NCI-H748 treated with DMSO at 0.1 percent for 48 hours (cell line): ENCODE measurements around the gene NPLOC4.

Source experiments
- DNase-seq: peaks from one replicate; lab custom pipeline; 2025; lab: John Stamatoyannopoulos, UW

The NPLOC4 gene

DNA sequence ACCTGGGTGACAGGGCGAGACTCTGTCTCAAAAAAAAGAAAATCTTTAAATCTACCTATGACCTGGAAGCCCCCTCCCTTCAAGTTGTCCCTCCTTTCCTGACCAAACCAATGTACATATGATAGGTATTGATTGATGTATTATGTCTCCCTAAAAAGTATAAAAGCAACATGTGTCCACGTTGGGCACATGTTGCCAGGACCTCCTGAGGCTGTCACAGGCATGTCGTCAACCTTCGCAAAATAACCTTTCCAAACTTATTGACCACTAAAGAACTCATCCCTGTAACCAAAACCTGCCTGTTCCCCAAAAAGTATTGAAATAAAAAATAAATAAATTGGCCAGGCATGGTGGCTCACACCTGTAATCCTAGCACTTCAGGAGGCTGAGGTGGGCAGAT lies 25.1 kb upstream of the NPLOC4 start:
- DNase-seq = no peak

GRCh38 chr17:81660441-81660840 lies 23.5 kb upstream of the NPLOC4 start:
- DNase-seq = no peak

- no peak for DNase-seq
Observed at GRCh38 chr17:81659038-81659437, 22.1 kb upstream of the NPLOC4 start.

DNA sequence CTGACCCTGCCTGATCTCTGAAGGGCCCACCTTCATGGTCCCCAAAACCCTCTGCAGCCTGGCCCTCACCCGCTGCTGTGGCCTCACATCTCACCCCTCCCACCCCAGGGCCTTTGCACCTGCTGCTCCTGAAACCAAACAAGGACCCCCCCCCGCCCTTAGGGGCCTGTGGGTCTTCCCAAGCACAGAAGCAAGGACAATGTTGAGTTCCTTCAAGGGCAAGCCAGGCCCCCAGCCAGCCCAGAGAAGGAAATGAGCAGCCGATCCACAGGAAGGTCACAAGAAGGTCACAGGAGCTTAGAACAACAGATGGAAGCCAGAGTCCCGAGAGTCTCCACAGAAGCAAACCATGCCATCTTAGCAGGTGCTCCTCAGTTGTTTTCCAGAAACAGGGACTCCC lies 19.9 kb upstream of the NPLOC4 start:
- DNase-seq = no peak

GRCh38 chr17:81656118-81656743 lies 19.3 kb upstream of the NPLOC4 start, which contains the start of gene PDE6G:
PDE6G (minus strand) TSS chr17:81656542; CDS start chr17:81653305, 3,237 bp downstream.
- DNase-seq = no peak

DNA sequence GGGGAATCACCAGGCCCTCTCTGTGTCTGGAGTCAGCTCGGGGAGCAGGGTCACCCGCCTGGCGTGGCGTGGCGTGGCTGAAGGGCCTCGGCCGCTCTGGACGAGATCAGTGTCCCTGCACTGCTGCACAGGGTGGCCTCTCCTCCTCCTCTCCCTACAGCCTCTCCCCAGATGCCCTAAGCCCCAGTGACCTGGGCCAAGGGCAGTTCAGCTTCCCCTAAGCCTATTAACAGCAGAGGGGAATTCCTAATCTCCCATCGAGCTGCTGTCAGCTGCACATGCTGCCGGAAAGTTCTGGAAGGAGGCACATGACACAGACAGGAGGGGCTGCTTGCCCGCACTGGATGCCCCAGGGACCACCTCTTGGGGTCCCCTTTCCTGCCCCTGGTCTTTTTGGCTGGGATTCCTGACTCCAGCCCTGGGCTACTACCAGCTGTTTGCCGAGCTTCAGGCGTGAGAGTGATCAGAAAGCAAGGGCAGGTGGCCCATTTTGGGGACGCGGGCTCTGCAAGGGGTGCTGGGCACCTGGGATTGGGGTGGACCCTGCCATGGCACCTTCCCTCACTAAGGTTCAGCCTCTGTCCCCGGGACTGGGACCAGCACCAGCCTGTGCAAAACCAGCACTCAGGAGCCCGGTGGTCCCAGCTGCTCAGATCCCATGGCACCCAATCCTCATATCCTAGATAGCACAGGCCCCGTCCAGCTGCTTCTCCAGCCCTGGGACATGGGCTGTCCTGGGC lies 18.6 kb upstream of the NPLOC4 start:
- DNase-seq = no peak

GRCh38 chr17:81652906-81653771 lies 16.2 kb upstream of the NPLOC4 start:
- no peak for DNase-seq

DNA sequence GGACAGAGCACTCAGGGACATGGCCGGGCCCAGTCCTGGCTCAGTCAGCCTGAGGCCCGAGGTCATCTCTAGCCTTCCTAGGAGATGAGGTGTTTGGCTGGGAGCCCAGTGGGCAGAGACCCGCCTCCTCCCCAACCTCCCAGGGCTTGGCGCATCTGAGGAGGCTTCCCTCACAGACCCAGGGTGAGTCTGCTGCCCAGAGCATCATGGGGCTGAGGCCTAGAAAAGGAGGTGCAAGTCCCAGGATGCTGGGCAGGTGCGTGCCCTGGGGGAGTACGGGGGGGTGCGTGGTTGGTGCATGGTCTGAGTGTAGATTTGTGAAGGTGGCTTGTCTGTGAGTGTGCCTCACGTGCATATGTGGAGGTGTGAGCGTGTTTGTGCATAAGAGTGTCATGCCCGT lies 14.8 kb upstream of the NPLOC4 start:
- no peak for DNase-seq

DNA sequence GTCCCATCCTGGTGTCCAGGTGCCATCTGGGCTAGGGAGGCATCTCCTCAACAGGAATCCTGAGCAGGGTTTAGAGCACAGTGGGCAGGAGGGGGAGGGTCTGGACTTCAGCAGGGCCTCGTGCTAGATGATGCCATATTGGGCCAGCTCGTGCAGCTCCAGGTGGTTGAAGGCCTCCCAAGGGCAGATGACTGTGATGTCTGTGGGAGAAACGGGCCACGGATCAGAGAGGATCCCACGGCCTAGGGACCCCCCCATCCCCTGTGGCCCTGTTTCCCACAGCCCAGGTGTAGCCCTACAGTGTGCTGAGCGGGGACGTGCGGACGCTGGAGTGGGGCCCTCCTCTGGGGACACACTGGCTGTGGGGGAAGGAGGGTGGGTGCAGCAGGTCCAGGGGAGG lies 14.0 kb upstream of the NPLOC4 start:
- DNase-seq = no peak

GRCh38 chr17:81648707-81649085 lies 11.8 kb upstream of the NPLOC4 start:
- no peak for DNase-seq

- no peak for DNase-seq
Observed at GRCh38 chr17:81648013-81648706, 11.2 kb upstream of the NPLOC4 start.

DNA sequence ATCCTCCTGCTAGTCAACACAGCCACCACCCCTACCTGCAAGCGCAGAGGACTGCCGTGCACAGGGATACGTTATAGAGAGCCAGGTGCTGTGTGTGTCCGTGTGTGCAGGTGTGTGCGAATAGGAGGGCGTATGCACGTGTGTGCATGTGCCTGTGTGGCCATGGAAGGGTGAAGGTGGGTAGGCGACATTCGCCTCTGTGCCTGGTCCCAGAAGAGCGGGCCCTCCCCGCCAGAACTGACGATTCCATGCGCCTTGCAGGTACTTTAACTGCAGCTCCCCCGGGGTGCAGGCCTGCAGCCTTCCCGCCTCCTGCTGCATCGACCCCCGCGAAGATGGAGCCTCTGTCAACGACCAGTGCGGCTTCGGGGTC lies 10.7 kb upstream of the NPLOC4 start:
- no peak for DNase-seq

GRCh38 chr17:81646869-81647600 lies 10.1 kb upstream of the NPLOC4 start:
- no peak for DNase-seq

DNA sequence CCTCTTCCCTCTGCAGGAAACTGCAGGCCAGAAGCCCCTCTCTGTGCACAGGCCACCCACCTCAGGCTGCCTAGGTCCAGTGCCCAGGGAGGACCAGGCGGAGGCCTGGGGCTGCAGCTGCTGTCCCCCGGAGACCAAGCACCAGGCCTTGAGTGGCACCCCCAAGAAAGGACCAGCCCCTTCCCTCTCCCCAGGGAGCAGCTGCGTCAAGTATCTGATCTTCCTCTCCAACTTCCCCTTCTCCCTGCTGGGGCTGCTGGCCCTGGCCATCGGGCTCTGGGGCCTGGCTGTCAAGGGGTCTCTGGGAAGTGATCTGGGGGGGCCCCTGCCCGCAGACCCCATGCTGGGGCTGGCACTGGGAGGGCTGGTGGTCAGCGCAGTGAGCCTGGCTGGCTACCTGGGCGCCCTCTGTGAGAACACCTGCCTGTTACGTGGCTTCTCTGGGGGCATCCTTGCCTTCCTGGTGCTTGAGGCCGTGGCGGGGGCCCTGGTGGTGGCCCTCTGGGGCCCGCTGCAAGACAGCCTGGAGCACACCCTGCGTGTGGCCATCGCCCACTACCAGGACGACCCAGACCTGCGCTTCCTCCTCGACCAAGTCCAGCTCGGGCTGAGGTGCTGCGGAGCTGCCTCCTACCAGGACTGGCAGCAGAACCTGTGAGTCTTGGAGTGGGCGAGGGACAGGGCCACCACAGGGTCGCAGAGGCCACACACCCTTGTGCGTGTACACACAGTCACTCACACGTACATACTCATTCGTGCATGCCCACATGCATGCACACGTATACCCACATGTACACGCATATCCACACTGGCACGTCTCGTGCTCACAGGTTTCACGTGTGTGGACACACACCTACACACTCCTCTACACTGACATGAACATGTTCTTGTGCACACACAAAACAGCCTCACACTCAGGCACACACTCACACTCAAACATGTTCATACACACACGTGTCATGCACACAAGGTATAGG lies 8.4 kb upstream of the NPLOC4 start:
- no peak for DNase-seq

- no peak for DNase-seq
Observed at GRCh38 chr17:81644496-81644895, 7.6 kb upstream of the NPLOC4 start.

DNA sequence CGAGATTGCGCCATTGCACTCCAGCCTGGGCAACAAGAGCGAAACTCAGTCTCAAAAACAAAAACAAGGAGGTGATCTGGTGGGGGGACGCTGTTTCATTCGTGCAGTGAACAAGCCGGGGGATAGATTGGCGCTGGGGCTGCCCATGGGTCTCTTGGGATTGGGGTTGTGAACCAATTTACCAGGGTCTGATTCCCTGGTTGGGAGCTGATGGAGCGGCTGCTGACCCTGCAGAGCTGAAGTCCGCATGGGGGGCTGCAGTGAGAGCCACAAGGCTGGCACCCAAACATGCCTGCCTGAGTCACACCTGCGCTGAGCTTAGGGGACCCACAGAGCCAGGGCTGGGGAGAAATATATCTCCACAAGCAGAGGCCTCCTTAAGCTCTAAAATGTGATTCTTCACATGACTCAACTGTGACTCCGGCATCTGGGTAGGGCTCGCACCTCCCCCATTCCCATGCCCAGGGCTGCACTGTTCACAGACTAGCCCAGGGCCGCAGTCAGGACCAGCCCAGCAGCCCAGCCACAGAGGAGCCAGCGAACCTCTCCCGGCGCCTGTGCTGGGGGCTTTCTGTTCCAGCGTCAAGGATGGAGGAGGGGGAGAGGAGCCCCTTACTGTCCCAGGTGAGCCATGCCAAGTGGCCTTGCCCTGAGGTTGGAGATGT lies 5.0 kb upstream of the NPLOC4 start:
- no peak for DNase-seq

DNA sequence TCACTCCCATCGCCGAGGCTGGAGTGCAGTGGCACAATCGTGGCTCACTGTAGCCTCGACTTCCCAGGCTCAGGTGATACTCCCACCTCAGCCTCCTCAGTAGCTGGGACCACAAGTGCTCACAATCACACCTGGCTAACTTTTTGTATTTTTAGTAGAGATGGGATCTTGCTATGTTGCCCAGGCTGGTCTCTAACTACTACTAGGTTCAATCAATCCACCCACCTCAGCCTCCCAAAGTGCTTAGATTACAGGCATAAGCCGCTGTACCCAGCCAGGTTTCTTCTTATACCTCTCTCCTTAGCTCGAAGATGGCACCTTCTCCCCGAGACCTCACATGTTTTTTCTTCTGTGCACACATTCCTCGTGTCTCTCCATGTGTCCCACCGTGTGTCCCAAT lies 3.1 kb upstream of the NPLOC4 start:
- no peak for DNase-seq

DNA sequence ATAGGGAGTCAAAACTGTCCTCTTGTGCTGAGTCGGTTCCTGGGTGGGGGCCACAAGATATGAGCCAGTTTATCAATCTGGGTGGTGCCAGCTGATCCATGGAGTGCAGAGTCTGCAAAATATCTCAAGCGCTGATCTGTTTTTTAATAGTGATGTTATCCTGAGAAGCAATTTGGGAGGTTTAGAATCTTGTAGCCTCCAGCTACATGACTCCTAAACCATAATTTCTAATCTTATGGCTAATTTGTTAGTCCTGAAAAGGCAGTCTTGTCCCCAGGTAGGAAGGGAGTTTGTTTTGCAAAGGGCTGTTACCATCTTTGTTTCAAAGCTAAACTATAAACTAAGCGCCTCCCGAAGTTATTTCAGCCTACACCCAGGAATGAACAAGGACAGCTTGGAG lies 1.8 kb upstream of the NPLOC4 start:
- DNase-seq = no peak

- DNase-seq = no peak
Observed at GRCh38 chr17:81635973-81636504, 873 bp downstream of the NPLOC4 start.

- no peak for DNase-seq
Observed at GRCh38 chr17:81635431-81635830, 1.5 kb downstream of the NPLOC4 start.
